HG03175 (cell line): ENCODE results near the gene KRI1.
A peak's percentile ranks its signal among the peaks of the same experiment; 100 is the strongest.
"Not testable (repeated sequence)": the region's sequence is repeated elsewhere in the genome, so short reads cannot be mapped to it uniquely, and the experiment has no call there.

ENCODE experiments used
- ATAC-seq: cut with Tn5 transposase; IDR thresholded peaks from one replicate; pipeline ENCODE4 v1.9.1; 2021; ENCODE audit warnings: mild to moderate bottlenecking, moderate library complexity; ENCODE audit not compliant: unreplicated experiment

The KRI1 gene

GRCh38 chr19:10551006-10551405 lies 14.8 kb downstream of the KRI1 start:
- not testable (repeated sequence) for ATAC-seq

- ATAC-seq: no peak
These were observed 15.5 kb downstream of the KRI1 start for GRCh38 chr19:10550336-10550735.

DNA sequence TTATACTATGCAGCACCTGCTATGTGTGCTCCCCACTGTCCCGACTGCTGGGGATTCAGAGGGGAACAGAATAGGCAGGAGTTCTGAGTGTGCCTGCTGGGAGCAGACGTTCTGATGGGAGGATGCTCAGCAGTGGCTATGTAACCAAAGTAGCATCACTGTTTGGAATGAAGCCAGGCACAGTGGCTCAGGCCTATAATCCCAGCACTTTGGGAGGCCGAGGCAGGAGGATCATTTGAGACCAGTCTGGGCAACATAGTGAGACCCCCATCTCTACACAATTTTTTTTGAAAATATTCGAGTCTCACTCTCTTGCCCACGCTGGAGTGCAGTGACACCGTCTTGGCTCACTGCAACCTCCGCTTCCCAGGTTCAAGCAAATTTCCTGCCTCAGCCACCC lies 16.1 kb downstream of the KRI1 start:
- ATAC-seq: no peak

- no peak for ATAC-seq
These were observed 17.0 kb downstream of the KRI1 start for GRCh38 chr19:10548746-10549276.

- ATAC-seq: no peak
These were observed 19.0 kb downstream of the KRI1 start for GRCh38 chr19:10546817-10547216.

DNA sequence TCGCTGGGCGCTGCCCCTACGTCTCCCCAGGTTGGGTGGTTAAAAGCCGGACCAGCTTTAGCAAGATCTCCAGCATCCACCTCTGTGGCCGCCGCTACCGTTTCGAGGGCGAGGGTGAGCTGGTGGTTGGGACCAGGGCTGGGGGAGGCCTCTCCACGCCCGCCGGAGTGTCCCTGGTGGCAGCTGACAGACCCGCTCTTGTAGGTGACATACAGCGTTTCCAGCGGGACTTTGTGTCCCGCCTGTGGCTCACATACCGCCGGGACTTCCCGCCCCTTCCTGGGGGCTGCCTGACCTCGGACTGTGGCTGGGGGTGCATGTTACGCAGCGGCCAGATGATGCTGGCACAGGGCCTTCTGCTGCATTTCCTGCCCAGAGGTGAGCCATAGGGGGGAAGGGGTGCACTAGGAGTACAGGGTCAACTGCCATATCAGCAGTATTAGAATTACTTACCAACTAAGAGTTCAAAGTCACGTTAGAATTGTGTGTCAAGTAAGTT lies 21.0 kb downstream of the KRI1 start:
- no peak for ATAC-seq

DNA sequence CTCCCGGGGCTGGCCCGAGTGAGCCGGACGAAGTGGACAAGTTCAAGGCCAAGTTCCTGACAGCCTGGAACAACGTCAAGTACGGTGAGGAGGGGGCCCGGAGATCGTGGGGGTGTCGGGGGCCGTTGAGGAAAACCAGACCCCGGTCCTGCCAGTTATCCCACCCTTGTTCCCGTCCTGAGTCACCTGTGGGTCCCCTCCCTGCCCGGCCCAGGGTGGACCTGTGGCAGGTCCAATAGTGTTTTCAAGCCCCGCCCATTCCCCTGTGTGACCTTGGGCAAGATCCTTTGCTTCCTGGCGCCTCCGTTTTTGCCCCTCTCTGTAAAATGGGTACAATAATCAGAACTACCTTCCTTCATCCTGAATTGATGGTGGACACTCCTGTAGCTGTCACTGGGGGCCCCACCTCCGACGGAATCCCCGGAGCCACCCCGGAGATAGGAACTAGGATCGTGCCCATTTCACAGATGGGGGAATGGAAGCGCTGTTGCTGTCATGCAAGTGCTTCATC lies 21.5 kb downstream of the KRI1 start:
- ATAC-seq: peak; percentile 13

DNA sequence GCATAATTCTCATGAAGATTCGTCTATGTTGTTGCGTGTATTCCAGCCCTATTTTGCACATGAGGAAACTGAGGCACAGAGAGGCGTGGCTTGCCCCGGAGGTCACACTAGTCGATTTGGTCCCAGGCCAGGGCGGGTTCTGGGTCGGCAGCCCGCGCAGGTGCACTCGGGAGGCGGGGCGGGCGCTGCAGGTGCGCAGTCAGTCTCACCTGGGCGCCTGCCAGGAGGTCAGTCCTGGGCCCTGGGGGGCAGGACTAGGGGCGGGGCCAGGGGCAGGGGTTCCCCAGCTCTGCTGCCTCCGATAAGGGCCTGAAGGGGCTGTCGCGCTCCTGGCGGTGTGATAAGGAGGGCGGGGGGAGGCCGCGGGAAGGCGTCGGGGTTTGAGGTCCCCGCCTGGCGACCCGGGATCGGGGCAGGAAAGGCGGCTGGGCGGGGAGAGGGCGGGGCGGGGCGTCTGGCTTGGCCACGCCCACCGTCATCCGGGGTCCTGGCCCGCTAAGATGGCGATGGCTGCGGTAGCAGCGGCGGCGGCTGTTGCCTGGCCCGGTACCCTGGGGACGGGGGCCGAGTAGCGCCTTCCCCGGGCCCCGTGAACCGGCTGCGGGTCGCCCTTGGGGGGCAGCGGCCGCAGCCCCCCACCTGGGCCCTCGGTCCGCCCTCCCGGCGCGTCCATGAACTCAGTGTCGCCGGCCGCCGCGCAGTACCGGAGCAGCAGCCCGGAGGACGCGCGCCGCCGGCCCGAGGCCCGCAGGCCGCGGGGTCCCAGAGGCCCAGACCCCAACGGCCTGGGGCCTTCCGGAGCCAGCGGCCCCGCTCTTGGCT lies 22.2 kb downstream of the KRI1 start, which contains the start of gene ATG4D:
TSS of gene ATG4D (plus strand) at position 485 of the 822 bp plus-strand sequence. CDS start at position 672, 187 bp downstream.
- ATAC-seq: peak; percentile 69

GRCh38 chr19:10543059-10543419 lies 22.8 kb downstream of the KRI1 start:
- ATAC-seq: no peak

DNA sequence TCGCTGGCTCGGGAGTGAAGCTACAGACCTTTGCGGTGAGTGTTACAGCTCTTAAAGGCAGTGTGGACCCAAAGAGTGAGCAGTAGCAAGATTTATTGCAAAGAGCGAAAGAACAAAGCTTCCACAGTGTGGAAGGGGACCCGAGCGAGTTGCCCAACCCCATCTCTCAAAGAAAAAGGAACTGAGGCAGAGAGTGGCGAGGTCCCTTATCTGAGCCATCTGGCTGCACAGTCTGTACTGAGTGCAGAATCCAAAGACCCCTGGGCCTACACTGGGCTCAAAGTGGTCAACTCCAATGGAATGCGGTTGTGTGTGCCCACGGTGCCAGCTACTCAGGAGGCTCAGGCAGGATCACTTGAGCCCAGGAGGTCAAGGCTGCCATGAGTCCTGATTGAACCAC lies 26.8 kb downstream of the KRI1 start:
- ATAC-seq: not testable (repeated sequence)

DNA sequence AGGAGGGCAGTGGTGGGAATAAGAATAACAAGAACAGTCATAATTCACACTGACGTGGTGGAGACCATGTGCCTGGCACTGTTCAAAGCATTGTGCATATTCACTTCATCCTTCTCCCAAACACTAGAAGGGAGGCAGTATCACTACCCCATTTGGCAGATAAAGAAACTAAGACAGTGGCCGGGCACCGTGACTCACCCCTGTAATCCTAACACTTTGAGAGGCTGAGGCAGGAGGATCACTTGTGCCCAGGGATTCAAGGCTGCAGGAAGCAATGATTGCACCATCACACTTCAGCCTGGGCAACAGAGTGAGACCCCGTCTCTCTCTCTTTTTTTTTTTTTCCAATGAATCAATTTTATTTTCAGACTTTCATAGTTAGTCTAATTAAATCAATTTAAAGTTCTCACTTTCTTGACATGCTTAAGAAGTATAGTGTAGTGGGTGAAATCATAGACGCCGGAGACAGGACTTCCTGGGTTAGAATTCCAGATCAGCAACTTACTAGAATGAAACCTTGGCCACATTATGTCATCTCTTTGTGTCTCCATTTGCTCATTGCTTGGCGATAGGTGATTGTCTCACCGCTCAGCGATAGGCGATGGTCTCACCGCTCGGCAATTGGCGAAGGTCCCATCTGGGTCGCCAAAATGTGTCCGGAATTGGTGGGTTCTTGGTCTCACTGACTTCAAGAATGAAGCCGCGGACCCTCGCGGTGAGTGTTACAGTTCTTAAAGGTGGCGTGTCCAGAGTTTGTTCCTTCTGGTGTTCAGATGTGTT lies 27.4 kb downstream of the KRI1 start:
- no peak for ATAC-seq

DNA sequence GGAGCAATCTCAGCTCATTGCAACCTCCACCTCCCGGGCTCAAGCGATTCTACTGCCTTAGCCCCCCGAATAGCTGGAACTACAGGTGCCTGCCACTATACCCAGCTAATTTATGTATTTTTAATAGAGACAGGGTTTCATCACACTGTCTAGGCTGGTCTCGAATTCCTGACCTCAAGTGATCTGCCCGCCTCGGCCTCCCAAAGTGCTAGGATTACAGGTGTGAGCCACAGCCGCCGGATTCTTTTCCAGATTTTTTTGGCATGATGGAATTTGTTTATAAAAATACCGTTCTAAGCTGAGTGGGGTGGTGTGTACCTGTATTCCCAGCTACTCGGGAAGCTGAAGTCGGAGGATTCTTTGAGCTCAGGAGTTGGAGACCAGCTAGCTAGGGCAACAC lies 28.1 kb downstream of the KRI1 start:
- no peak for ATAC-seq

- ATAC-seq: no peak
These were observed 30.2 kb downstream of the KRI1 start for GRCh38 chr19:10535613-10536012.

- ATAC-seq: no peak
These were observed 32.0 kb downstream of the KRI1 start for GRCh38 chr19:10533646-10534386.

- no peak for ATAC-seq
These were observed 33.4 kb downstream of the KRI1 start for GRCh38 chr19:10532457-10532856.

GRCh38 chr19:10526887-10527286 lies 38.9 kb downstream of the KRI1 start:
- not testable (repeated sequence) for ATAC-seq

- ATAC-seq: no peak
These were observed 40.2 kb downstream of the KRI1 start for GRCh38 chr19:10525636-10526035.

DNA sequence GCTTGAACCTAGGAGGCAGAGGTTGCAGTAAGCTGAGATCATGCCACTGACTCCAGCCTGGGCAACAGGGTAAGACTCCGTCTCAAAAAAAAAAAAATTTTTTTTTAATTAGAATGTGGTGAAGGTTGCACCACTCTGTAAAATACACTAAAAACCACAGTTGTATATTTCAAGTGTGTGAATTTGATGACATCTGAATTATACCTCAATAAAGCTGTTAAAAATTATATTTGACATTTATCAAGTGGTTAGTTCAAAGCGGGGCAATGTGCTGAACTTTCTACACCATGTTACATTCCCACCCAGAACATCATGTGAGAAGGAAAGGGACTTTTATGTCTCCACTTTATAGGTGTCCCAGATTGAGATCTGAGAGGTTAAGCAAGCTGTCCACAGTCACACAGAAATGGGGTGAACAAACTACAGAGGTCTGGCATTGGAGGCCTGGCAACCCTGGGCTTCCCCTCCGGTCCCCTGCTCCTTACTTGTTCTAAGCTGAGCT lies 42.6 kb downstream of the KRI1 start:
- no peak for ATAC-seq

DNA sequence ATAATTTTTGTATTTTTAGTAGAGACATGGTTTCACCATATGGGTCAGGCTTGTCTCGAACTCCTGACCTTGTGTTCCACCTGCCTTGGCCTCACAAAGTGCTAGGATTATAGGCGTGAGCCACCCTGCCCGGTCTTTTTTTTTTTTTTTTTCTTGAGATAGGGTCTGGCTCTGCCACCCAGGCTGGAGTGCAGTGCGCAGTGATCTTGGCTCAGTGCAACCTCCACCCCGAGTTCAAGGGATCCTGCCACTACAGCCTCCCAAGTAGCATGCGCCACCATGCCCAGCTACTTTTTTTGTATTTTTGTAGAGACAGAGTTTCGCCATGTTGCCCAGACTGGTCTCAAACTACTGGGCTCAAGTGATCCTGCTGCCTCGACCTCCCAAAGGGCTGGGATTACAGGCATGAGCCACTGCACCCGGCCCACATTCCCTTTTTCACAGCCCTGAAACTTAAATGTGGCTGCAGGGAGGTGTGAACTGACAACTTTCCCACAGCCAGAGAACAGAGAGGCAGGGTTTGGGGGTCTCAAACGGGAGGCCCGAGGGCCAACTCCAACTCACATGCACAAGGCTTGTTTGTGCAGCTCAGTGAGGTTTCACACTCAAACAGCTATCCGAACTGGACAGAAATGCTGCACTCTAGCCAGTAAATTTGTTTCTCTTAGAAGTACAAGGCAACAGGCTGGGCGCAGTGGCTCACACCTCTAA lies 44.2 kb downstream of the KRI1 start:
- no peak for ATAC-seq
